Right renal pelvis (tissue), 4 donors: ENCODE results near the gene IQSEC1. TPM values are rescaled to one million over a fixed set of nuclear protein-coding genes. Genes with fewer than 3 reads are reported as not detected.

ENCODE experiments used
- DNase-seq, 4 donors: peaks; one replicate each; pipeline ENCODE4 v3.0.0-alpha.2; 2013; ENCODE audit warnings: low read depth in 4 of 4, low spot score in 3 of 4, missing footprints in 1 of 4
- polyA plus RNA-seq, 4 donors: library from polyadenylated mRNA; unstranded; fragments of 120-200 nt; gene quantifications; one replicate each; pipeline ENCODE4 v1.2.1, GENCODE V29; 2013; ENCODE audit not compliant: insufficient read length in 4 of 4

IQSEC1 gene
- polyA plus RNA-seq, 4 donors, result 29.4 to 35.5 (median 33.1) TPM

DNA sequence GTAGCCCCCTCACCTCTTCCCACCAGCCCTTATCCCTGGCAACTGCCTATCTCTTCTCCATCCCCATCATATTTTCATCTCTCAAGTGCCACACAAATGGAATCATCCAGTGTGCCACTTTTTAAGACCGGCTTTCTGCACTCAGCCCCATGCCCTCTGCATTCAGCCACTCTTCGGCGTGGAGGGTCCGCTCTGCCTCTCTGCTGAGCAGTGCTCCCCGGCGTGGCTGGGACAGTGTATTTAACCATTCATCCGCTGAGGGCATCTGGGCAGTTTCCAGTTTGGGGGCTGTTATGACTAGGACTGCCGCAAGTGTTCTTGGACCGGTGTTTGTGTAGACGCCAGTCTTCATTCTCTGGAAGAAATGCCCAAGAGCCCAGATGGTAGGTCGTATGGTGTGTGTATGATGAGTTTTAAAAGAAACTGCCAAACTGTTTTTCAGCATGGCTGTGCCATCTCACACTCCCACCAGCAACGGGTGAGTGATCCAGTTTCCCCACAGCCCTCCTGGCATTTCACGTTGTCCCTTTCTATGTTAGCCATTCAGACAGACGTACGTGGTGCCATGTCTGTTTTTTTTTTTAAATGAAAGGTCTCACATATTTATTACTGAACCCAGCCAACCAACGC, 20.9 kb downstream of the IQSEC1 start:
- DNase-seq, result no peak

DNA sequence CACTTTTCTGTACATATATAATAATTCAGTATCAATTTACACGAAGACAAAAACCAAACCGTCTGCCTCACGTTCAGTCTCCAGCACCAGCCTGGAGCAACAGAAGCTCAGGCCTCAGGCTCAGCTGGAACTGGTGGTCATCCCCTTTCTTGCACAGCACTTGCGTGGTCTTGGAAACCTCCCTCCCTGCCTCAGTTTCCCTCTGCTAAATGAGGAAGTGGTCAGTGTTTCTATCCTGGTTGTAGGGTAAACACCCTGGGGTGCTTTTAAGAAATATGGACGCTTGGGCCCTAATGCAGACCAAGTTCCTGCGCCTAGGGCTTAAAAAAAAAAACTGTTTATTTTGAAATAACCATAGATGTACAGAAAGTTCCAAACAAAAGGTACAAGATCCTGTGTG, 21.6 kb downstream of the IQSEC1 start:
- no peak for DNase-seq

GRCh38 chr3:13051066-13051465, 22.2 kb downstream of the IQSEC1 start:
- DNase-seq, result no peak

DNA sequence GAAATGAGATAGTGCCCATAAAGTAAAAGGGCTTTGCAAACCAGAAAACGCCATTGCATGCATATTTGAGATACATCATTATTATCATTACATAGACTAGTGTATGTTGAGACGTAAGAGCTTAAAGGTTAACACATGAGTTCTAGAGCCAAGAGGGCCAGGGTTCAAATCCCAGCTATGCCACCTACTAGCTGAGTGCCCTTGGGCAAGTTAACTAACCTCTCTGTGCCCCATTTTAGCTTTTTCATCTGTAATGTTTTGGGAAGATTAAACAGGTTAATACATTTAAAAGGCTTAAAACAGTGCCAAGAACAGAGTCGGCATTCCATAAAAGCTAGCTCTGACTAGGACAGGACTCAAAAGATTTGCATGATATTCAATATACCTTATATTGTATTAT, 22.8 kb downstream of the IQSEC1 start:
- no peak for DNase-seq

DNA sequence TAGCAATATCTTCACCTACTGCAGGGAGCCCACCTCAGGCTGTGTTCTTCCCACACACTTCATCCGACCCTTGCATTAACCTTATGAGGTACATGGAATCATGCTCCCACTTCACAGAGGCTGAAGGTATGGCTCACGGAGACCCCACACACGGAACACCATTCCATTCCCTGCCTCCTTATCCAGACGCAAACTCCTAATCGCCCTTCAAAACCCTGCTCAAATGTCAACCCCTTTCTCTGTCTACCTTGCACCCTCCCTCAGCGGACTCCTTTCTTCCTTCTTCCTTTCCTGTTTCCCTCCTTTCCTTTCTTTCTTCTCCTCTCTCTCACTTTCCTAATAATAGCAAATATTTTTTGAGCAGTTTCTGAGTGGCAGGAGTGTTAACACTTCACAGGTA, 23.8 kb downstream of the IQSEC1 start:
- DNase-seq, result no peak

GRCh38 chr3:13047296-13048165, 25.7 kb downstream of the IQSEC1 start:
- no peak for DNase-seq

- no peak for DNase-seq
Measured at GRCh38 chr3:13046569-13047274, 26.5 kb downstream of the IQSEC1 start.

DNA sequence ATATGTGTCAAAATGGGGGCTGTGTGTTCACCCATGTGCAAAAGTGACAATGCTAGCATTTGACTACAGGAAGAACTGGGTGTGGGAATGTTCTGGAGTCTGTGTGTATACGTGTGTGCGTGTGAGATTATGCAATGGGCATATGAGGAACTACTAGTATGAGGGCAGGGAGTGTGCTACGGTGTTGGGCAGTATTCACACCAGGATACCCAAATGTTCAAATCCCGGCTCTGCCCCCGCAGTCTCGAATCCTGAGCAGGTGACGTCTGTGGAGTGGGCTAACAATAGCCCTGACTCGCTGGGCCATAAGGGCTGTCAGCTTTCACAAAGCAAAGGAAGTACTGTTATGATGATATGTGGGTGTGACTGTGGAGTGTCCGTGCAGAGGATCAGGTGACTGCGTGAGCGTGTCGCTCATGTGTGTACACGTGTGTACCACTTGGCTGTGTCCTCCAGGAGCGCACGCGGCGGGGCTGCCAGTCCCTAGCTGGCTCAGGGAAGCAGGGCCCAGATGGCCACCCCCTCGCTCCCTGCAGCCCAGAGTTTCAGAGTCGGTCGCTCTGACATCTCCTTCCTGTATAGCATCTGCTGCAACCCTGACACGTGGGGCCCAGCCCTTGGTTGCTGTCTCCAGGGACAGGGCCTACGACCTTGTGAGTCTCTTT, 27.2 kb downstream of the IQSEC1 start:
- DNase-seq, result no peak

DNA sequence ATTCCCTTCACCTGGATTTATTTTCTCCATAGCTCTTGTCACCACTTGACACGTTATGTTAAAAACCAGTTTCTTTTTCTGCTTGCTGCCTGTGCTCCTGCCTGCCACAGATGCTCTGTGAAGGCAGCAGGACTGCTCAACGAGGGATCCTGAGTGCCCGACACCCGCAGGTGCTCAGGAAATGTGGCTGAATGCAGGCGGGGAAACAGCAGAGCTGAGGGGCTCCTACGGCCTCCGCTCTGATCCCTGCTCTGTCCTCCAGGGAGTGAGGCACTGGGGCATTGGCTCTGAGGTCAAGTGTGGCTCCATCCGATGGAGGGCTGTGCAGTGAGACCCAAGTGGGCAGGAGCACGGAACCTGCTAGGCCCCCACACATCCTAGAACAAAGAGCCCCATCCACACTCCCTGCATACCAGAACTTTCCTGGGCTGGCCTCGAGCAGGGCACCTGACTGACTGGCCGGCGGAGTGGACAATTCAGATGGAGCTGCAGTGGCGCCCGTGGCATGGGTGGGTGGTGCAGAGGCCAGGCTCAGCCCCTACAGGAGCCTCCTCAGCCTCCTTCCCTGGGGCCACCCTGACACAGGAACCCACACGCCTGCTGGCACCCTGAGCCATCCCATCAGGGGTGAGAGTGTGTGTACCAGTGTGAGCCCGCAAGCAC, 27.9 kb downstream of the IQSEC1 start:
- no peak for DNase-seq

GRCh38 chr3:13044496-13045240, 28.6 kb downstream of the IQSEC1 start:
- DNase-seq, result no peak

DNA sequence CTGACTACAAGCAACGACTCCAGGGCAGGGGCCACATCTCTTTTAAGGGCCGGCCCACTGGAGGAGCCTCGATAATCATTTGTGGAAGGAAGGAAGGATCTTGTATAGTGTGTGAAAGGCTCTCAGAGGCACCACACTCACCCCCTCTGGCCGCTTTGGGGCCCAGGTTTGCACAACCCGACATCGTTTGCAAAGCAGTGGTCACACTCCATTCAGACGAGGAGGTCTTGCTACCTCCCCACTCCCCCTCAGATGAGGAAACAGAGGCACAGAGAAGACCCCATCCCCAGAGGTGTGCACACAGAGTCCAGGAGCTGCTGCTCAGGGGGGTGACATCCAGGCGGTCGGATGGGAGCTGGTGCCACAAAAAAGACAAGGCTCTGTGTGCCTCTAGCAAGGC, 29.6 kb downstream of the IQSEC1 start:
- DNase-seq, result no peak

DNA sequence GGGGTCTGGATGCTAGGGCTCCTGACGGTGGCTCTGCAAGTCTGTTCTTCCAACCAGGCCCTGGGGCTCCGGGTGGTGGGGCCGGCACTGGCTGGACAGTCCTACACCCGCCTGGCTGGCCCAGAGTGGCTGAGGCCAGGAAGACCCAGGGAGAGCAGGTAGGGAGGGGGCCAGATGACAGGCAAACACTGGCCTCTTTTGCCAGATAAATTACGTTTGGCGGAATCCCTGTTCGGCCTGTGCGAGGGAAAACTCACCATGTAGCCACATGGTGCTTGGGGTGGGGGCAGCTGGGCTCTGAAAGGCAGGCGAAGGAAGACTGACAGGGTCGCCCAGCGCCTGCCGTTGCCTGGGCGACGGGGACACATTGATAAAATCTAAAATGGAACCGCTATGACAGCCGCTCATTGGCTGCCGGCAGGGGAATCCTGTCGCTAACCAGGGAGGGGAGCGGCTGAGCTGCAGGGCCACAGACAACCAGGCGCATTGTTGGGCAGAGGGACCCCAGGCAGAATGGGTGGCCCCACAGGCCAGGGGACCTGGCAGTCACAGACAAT, 30.4 kb downstream of the IQSEC1 start:
- DNase-seq, result no peak

DNA sequence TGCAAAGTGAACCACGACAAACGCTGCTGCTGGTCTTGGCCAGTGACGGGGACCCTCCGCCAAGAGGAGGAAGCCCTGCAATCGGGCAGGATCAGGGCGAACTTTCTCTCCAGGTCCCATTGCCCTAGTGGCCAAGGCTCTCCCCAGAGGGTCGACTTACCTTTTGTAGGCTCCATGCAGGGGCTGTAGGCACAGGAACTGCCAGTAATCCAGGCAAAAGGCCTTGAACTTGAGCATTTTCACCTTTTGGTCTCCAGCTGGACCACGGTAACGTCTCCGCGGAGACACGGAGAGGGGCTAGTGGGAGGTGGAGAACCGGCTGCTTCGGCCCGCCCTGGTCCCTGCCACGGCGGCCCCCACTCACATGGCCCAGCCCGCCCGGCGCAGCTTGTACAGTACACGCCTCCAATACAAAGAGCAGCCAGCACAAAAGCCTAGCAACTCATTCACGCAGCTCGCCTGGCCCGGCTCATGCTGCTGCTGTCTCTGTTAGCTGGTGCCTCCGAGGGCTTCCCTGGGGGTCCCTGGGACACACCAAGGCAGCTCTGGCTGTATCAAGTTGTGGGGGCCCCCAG, 31.0 kb downstream of the IQSEC1 start:
- DNase-seq, result no peak

GRCh38 chr3:13041113-13041776, 32.0 kb downstream of the IQSEC1 start:
- DNase-seq, result no peak

- no peak for DNase-seq
Measured at GRCh38 chr3:13040361-13041074, 32.7 kb downstream of the IQSEC1 start.

- no peak for DNase-seq
Measured at GRCh38 chr3:13039213-13039896, 33.9 kb downstream of the IQSEC1 start.

GRCh38 chr3:13037458-13038117, 35.6 kb downstream of the IQSEC1 start:
- no peak for DNase-seq
